Osteocyte (in vitro differentiated cells): ENCODE data around the gene MMP24OS. TPM values are rescaled to one million over a fixed set of nuclear protein-coding genes. Genes with fewer than 3 reads are reported as not detected.
A peak's percentile ranks its signal among the peaks of the same experiment; 100 is the strongest.

Experiments
- DNase-seq: peaks from one replicate; pipeline ENCODE4 v3.0.0; 2021; ENCODE audit warnings: mixed read lengths; ENCODE audit not compliant: unreplicated experiment; ENCODE audit errors: extremely low spot score
- H3K27ac Mint-ChIP-seq: one replicate; pipeline ENCODE4 v1.8.0; 2021; ENCODE audit warnings: mild to moderate bottlenecking, mixed read lengths; ENCODE audit not compliant: unreplicated experiment
- H3K27me3 Mint-ChIP-seq: one replicate; pipeline ENCODE4 v1.8.0; 2021; ENCODE audit warnings: mixed read lengths; ENCODE audit not compliant: unreplicated experiment
- H3K36me3 Mint-ChIP-seq: one replicate; pipeline ENCODE4 v1.8.0; 2021; ENCODE audit warnings: mixed read lengths; ENCODE audit not compliant: unreplicated experiment
- H3K4me1 Mint-ChIP-seq: one replicate; pipeline ENCODE4 v1.8.0; 2021; ENCODE audit warnings: mixed read lengths; ENCODE audit not compliant: unreplicated experiment
- H3K4me3 Mint-ChIP-seq: one replicate; pipeline ENCODE4 v1.8.0; 2021; ENCODE audit warnings: mild to moderate bottlenecking, moderate library complexity, mixed read lengths; ENCODE audit not compliant: unreplicated experiment
- H3K9me3 Mint-ChIP-seq: one replicate; pipeline ENCODE4 v1.8.0; 2021; ENCODE audit warnings: mixed read lengths; ENCODE audit not compliant: unreplicated experiment
- total RNA-seq: library from RNA; stranded (reverse); gene quantifications from 2 replicates; pipeline ENCODE4 v1.2.1, GENCODE V29; 2021
- TF ChIP-seq, protein P1 (sequence below): fragments of 200-600 bp; sonication (generic); IDR thresholded peaks from 2 replicates; pipeline ENCODE4 v1.5.0; 2021; ENCODE audit warnings: antibody characterized with exemption, mild to moderate bottlenecking, moderate library complexity

Gene MMP24OS
- total RNA-seq, 1 donor from 2014 or later: 120 TPM

DNA sequence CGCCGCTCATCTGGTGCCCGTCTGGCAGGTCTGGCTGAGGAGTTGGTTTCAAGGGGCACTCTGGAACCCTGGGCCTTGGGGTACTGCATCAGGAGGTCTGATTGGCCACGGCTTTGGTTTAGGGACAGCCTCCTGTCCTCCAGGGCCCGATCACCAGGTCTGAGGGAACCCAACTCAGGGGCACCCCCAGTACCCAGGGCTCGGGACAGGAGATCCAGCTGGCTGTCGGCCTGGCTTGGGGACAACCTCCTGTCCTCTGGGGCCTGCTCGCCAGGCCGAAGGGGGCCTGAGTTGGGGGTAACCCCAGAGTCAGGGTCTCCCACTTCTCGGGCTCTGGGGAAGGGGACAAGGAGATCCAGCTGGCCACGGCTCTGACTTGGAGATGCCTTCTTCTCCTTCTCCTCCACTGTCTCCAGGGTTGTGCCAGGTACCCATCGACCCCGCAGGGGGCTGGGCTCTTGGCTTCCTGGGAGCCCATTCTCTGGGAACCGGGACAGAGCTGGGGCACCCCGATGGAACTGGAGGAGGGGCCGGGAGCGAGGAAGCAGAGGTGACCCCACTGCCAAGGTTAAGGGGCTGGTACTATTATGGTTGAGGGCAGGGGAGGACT lies 9.1 kb upstream of the MMP24OS start:
- H3K4me3 Mint-ChIP-seq: no peak overlapping the region
- TF ChIP-seq, protein P1, sequence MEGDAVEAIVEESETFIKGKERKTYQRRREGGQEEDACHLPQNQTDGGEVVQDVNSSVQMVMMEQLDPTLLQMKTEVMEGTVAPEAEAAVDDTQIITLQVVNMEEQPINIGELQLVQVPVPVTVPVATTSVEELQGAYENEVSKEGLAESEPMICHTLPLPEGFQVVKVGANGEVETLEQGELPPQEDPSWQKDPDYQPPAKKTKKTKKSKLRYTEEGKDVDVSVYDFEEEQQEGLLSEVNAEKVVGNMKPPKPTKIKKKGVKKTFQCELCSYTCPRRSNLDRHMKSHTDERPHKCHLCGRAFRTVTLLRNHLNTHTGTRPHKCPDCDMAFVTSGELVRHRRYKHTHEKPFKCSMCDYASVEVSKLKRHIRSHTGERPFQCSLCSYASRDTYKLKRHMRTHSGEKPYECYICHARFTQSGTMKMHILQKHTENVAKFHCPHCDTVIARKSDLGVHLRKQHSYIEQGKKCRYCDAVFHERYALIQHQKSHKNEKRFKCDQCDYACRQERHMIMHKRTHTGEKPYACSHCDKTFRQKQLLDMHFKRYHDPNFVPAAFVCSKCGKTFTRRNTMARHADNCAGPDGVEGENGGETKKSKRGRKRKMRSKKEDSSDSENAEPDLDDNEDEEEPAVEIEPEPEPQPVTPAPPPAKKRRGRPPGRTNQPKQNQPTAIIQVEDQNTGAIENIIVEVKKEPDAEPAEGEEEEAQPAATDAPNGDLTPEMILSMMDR: no peak
- H3K27ac Mint-ChIP-seq: no peak overlapping the region
- H3K27me3 Mint-ChIP-seq: no peaks in the 10 kb centered on the region
- no peak for DNase-seq
- no peaks in the 10 kb centered on the region for H3K9me3 Mint-ChIP-seq
- peaks cover 2% of the 10 kb centered on the region for H3K36me3 Mint-ChIP-seq
- peaks cover 25% of the 10 kb centered on the region for H3K4me1 Mint-ChIP-seq

GRCh38 chr20:35286077-35286898 lies 8.4 kb upstream of the MMP24OS start:
- H3K4me3 Mint-ChIP-seq: peak overlapping the region; percentile 94
- no peaks in the 10 kb centered on the region for H3K9me3 Mint-ChIP-seq
- H3K4me1 Mint-ChIP-seq: peaks cover 25% of the 10 kb centered on the region
- no peak for DNase-seq
- TF ChIP-seq, protein P1: no peak
- peaks cover 2% of the 10 kb centered on the region for H3K36me3 Mint-ChIP-seq
- H3K27me3 Mint-ChIP-seq: no peaks in the 10 kb centered on the region
- H3K27ac Mint-ChIP-seq: peak overlapping the region; percentile 58

DNA sequence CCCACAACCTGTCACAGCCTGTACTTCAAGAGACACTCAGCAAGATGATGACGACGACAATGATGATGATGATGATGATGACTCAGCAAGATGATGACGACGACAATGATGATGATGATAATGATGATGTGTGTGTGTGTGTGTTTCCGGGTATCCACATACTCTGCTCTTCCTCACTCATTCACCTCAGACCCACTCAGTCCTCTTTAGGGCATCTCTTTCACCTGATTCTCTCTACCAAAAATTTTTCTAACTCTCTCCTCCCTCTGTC lies 7.8 kb upstream of the MMP24OS start:
- Mint-ChIP-seq H3K4me3 (peak overlapping the region; percentile 94), H3K36me3 (peaks cover 2% of the 10 kb centered on the region), H3K27me3 (no peaks in the 10 kb centered on the region), H3K9me3 (no peaks in the 10 kb centered on the region), H3K4me1 (peaks cover 25% of the 10 kb centered on the region), H3K27ac (peak overlapping the region; percentile 58)
- DNase-seq: no peak
- TF ChIP-seq, protein P1: no peak

DNA sequence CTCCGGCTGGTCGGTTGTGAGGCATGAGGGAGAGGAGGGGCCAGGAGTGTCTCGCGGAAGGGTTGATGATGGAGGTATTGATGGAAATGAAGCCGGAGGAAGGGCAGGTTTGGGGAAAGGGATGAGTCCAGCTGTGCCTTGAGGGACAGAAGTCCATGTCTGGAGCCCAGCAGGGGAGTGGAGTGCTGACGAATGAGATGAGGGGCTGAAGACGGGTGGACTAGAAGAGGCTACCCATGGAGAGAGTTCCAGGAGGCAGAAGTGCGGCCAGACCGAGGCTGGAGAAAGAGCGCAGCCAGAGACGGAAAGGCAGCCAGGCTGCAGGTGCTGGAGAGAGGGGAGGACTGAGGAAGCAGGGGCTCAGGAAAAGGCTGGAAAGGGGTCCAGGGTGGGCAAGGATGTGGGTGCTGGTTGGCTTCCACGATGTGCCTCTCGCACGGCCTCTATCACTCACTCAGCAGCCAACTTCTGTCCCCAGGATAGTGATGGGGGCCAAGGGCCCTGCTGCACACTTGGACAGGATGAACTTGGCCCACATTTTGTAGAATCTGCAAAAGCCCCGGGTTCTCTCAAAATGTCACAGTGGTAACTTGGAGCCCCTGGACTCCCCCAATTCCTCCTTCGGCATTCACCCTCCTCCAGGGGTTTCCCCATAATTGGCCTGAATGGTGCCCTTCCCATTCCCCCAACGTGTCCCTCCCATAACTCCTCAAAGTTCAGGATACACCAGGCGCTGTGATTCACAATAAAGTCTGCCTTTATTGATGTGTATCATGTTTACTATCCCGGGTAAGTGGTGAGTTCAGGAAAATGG lies 7.3 kb upstream of the MMP24OS start:
- H3K9me3 Mint-ChIP-seq: no peaks in the 10 kb centered on the region
- peak overlapping the region; percentile 90 for H3K27ac Mint-ChIP-seq
- peak overlapping the region; percentile 94 for H3K4me3 Mint-ChIP-seq
- H3K4me1 Mint-ChIP-seq: peaks cover 25% of the 10 kb centered on the region
- no peak for DNase-seq
- TF ChIP-seq, protein P1: no peak
- peaks cover 4% of the 10 kb centered on the region for H3K36me3 Mint-ChIP-seq
- no peaks in the 10 kb centered on the region for H3K27me3 Mint-ChIP-seq
